ENCODE results near the gene AGPS. TPM values are rescaled to one million over a fixed set of nuclear protein-coding genes. Genes with fewer than 3 reads are reported as not detected.
A peak's percentile ranks its signal among the peaks of the same experiment; 100 is the strongest.

AGPS gene
- total RNA-seq, 1 experiment from 2014 or later: 60.9 TPM

DNA sequence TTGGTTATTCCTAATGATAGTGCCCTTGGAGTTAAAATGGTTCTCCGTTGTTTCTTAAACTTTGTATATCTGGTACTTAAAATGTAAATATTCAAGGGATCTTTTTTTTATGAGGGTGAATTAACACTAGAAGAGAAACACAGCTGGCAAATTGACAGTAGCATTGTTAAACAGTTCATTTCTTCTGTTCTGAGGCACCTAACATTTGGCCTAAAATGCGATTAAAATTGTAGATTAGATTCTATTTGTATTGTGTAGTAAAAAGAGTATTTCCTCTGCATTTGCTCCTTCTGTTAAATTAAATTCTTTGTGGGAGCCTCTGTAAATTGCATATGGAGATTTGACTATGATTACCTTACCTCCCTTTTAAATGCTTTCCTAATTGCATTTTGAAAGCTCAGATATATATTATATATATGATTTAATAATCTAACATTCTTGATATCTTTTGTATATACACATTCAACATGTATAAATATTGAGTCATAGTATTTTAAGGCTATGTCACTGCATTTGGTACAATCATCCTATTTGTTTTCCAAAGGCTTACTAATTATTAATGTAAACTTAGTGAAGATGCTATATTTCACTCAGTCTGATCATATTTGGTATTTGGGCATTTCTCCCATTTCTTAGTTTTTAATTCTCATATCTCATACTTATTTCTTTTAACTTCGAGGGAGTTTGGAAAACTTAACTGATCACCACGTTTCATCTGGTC is 124.4 kb downstream of the AGPS start:
- no peak overlapping the region for H2BK20ac ChIP-seq (ENCODE audit: low read depth, low read length, poor library complexity, severe bottlenecking)
- no peak overlapping the region for H3K9ac ChIP-seq (ENCODE audit: extremely low read depth, insufficient read length, low read length)
- H2BK12ac ChIP-seq (ENCODE audit: insufficient read length, low read depth, low read length): no peak overlapping the region
- H3T11ph ChIP-seq (ENCODE audit: low read length): no peak overlapping the region
- Mint-ChIP-seq H3K9me3 (no peaks in the 10 kb centered on the region), H3K27me3 (ENCODE audit: low read depth) (no peaks in the 10 kb centered on the region), H3K4me1 (peaks cover 21 to 34% of the 10 kb centered on the region in 2 experiments), H3K4me3 (0 out of 5 replicates have a peak overlapping the region, but pooled peaks of 1 of the 2 experiments have one; percentile 12), H3K27ac (no peak overlapping the region; a peak in 1 of 7 replicates), H3K36me3 (ENCODE audit: insufficient read depth in 1 of 3, low read depth in 3 of 3) (peaks cover 0 to 4% (median 4%) of the 10 kb centered on the region in 3 experiments; a peak in 3 of 7 replicates)
- no peaks in the 10 kb centered on the region for H3K27me3 ChIP-seq (ENCODE audit: insufficient read depth, low read length)
- no peak overlapping the region for H3K27ac ChIP-seq (ENCODE audit: insufficient read length, low read depth, low read length)
- no peak overlapping the region for H2BK5ac ChIP-seq (ENCODE audit: insufficient read length, low read length)
- H3K23me2 ChIP-seq (ENCODE audit: insufficient read length, low read depth, low read length, poor library complexity, severe bottlenecking): no peaks in the 10 kb centered on the region
- H2AK5ac ChIP-seq (ENCODE audit: insufficient read length, low read length): no peak overlapping the region
- no CpG with 5 or more reads among the region's 4 CpGs for WGBS (ENCODE audit: extremely low coverage, insufficient read length, low lambda C conversion rate)
- DNase-seq: no peak
- H4K91ac ChIP-seq (ENCODE audit: insufficient read length, low read depth, low read length): no peak overlapping the region
- H2BK120ac ChIP-seq (ENCODE audit: low read depth, low read length, poor library complexity, severe bottlenecking): no peak overlapping the region
- no peak overlapping the region for H2BK15ac ChIP-seq (ENCODE audit: low read depth, low read length)
- H4K8ac ChIP-seq (replicated peaks; ENCODE audit: insufficient read length, low read depth, low read length): no peak overlapping the region
- no peak overlapping the region for H3K4me2 ChIP-seq (ENCODE audit: insufficient read depth, insufficient read length, low read length)
- no peaks in the 10 kb centered on the region for H3K79me2 ChIP-seq (ENCODE audit: insufficient read depth, low read length)
- no peak overlapping the region for H3K18ac ChIP-seq (ENCODE audit: insufficient read length, low read depth, low read length)
- no peak overlapping the region for H4K5ac ChIP-seq (ENCODE audit: insufficient read length, low read depth, low read length)
- no peaks in the 10 kb centered on the region for H3K79me1 ChIP-seq (ENCODE audit: insufficient read depth, low read depth, low read length, poor library complexity, severe bottlenecking)
- H4K20me1 ChIP-seq (ENCODE audit: control insufficient read depth, insufficient read depth, insufficient read length): no peaks in the 10 kb centered on the region
- no peak overlapping the region for H3K14ac ChIP-seq (ENCODE audit: insufficient read depth, low read length)
- H3K4ac ChIP-seq (ENCODE audit: low read depth, low read length): no peak overlapping the region
- H3K4me1 ChIP-seq (ENCODE audit: insufficient read depth, low read length): peaks cover 2% of the 10 kb centered on the region; the same call in 1 of the 2 replicates
- no peak for TF ChIP-seq CTCF (conservative IDR thresholded peaks at IDR 0.05)
- no peak overlapping the region for H3K23ac ChIP-seq (ENCODE audit: insufficient read length, low read depth, low read length)
- no peak overlapping the region for H3K56ac ChIP-seq (ENCODE audit: insufficient read length, low read depth, low read length)
- no peak overlapping the region for H2AFZ ChIP-seq (ENCODE audit: low read length)
- H3K9me3 ChIP-seq (ENCODE audit: control insufficient read depth, low read depth, low read length): no peaks in the 10 kb centered on the region
